Smooth muscle cell (in vitro differentiated cells): ENCODE data around the gene LCNL1. TPM values are rescaled to one million over a fixed set of nuclear protein-coding genes. Genes with fewer than 3 reads are reported as not detected.

ENCODE experiments used
- DNase-seq: peaks from one replicate; lab custom pipeline; 2025; ENCODE audit not compliant: unreplicated experiment; lab: John Stamatoyannopoulos, UW
- H2AFZ ChIP-seq: fragments of 200-600 bp; sonication (generic); 2 replicates; pipeline ENCODE4 v1.6.0; 2016; ENCODE audit warnings: antibody characterized with exemption, low read depth, mild to moderate bottlenecking
- H3F3A ChIP-seq: fragments of 200-600 bp; sonication (generic); 2 replicates; pipeline ENCODE4 v1.6.0; 2017; ENCODE audit warnings: antibody characterized with exemption, low read depth
- H3K27ac ChIP-seq: fragments of 200-600 bp; sonication (generic); 2 replicates; pipeline ENCODE4 v1.5.1; 2016; ENCODE audit warnings: low read depth, mild to moderate bottlenecking
- H3K27me3 ChIP-seq: fragments of 200-600 bp; sonication (generic); 2 replicates; pipeline ENCODE4 v1.6.1; 2016; ENCODE audit warnings: low read depth, mild to moderate bottlenecking
- H3K36me3 ChIP-seq: fragments of 200-600 bp; sonication (generic); 2 replicates; pipeline ENCODE4 v1.5.1; 2016; ENCODE audit warnings: low read depth
- H3K4me1 ChIP-seq: fragments of 200-600 bp; sonication (generic); 2 replicates; pipeline ENCODE4 v1.5.1; 2016; ENCODE audit warnings: low read depth
- H3K4me2 ChIP-seq: fragments of 200-600 bp; sonication (generic); 2 replicates; pipeline ENCODE4 v1.6.0; 2016; ENCODE audit warnings: mild to moderate bottlenecking
- H3K4me3 ChIP-seq: fragments of 200-600 bp; sonication (generic); 2 replicates; pipeline ENCODE4 v1.5.1; 2016; ENCODE audit warnings: mild to moderate bottlenecking
- H3K79me2 ChIP-seq: fragments of 200-600 bp; sonication (generic); 2 replicates; pipeline ENCODE4 v1.6.0; 2016; ENCODE audit warnings: low read depth, mild to moderate bottlenecking
- H3K9ac ChIP-seq: fragments of 200-600 bp; sonication (generic); 2 replicates; pipeline ENCODE4 v1.6.0; 2016; ENCODE audit warnings: low read depth
- H3K9me3 ChIP-seq: fragments of 200-600 bp; sonication (generic); replicated peaks from 2 replicates; pipeline ENCODE4 v1.5.1; 2016; ENCODE audit warnings: low read depth
- H4K20me1 ChIP-seq: fragments of 200-600 bp; sonication (generic); 2 replicates; pipeline ENCODE4 v1.6.0; 2016; ENCODE audit warnings: low read depth
- CTCF ChIP-seq: fragments of 200-600 bp; sonication (generic); IDR thresholded peaks from 2 replicates; pipeline ENCODE4 v1.5.1; 2017; ENCODE audit warnings: borderline replicate concordance, mild to moderate bottlenecking, antibody characterized with exemption; ENCODE audit not compliant: insufficient read depth, poor library complexity, severe bottlenecking
- WGBS: methylation state at CpG from one replicate; pipeline ENCODE4 v1.1.7; 2016; ENCODE audit warnings: low lambda C conversion rate; 5-methylcytosine and 5-hydroxymethylcytosine counted together
- polyA plus RNA-seq: library from polyadenylated mRNA; unstranded; fragments of >200 nt; fragmentation: Nextera tagmentation; extraction: Ambion mirVana; gene quantifications from 2 replicates; pipeline ENCODE4 v1.2.1, GENCODE V29; 2016
- total RNA-seq: library from RNA; depleted of rRNA; stranded (reverse); fragments of >200 nt; gene quantifications from 2 replicates; pipeline ENCODE4 v1.2.3, GENCODE V29; 2014

LCNL1 gene
- total and polyA plus RNA-seq, 2 experiments from 2014 or later = 0.89 to 1.1 TPM

GRCh38 chr9:136977223-136977622 lies 5.6 kb upstream of the LCNL1 start, which contains the start of gene PTGDS:
Gene PTGDS (plus strand): TSS chr9:136977504. CDS start chr9:136977579, 75 bp downstream.
- 52% methylated on average over 10 of the region's 10 CpGs for WGBS
- DNase-seq = peak; percentile 65
- no peak within 1 kb of the TSS for H3K27ac ChIP-seq

GRCh38 chr9:136977649-136978072 lies 5.1 kb upstream of the LCNL1 start:
- 17% methylated on average over 33 of the region's 33 CpGs for whole genome bisulfite sequencing
- H2AFZ ChIP-seq = peak overlapping the region; percentile 89
- H3K9me3 ChIP-seq = no peaks in the 10 kb centered on the region
- H4K20me1 ChIP-seq = peaks cover 9% of the 10 kb centered on the region
- H3F3A ChIP-seq = no peaks in the 10 kb centered on the region
- H3K9ac ChIP-seq = no peak overlapping the region
- no peaks in the 10 kb centered on the region for H3K27me3 ChIP-seq
- H3K79me2 ChIP-seq = no peaks in the 10 kb centered on the region
- H3K27ac ChIP-seq = no peak overlapping the region
- H3K36me3 ChIP-seq = no peaks in the 10 kb centered on the region
- H3K4me1 ChIP-seq = peaks cover 4% of the 10 kb centered on the region
- peak overlapping the region; percentile 48 for H3K4me3 ChIP-seq
- peak overlapping the region; percentile 82 for H3K4me2 ChIP-seq
- no peak for TF ChIP-seq CTCF
- peak; percentile 65 for DNase-seq

More at GRCh38 chr9:136977223-136977622, 5.6 kb upstream of the LCNL1 start, which contains the start of gene PTGDS:
- H4K20me1 ChIP-seq = peaks cover 9% of the 10 kb centered on the region
- TF ChIP-seq CTCF = no peak
- H3K9ac ChIP-seq = no peak within 1 kb of the TSS
- no peaks in the 10 kb centered on the region for H3K36me3 ChIP-seq
- peaks cover 4% of the 10 kb centered on the region for H3K4me1 ChIP-seq
- H3K27me3 ChIP-seq = no peaks in the 10 kb centered on the region
- H2AFZ ChIP-seq = peak within 1 kb of the TSS; percentile 89
- no peaks in the 10 kb centered on the region for H3F3A ChIP-seq
- H3K9me3 ChIP-seq = no peaks in the 10 kb centered on the region
- peak within 1 kb of the TSS; percentile 82 for H3K4me2 ChIP-seq
- no peaks in the 10 kb centered on the region for H3K79me2 ChIP-seq
- H3K4me3 ChIP-seq = peak within 1 kb of the TSS; percentile 48

DNA sequence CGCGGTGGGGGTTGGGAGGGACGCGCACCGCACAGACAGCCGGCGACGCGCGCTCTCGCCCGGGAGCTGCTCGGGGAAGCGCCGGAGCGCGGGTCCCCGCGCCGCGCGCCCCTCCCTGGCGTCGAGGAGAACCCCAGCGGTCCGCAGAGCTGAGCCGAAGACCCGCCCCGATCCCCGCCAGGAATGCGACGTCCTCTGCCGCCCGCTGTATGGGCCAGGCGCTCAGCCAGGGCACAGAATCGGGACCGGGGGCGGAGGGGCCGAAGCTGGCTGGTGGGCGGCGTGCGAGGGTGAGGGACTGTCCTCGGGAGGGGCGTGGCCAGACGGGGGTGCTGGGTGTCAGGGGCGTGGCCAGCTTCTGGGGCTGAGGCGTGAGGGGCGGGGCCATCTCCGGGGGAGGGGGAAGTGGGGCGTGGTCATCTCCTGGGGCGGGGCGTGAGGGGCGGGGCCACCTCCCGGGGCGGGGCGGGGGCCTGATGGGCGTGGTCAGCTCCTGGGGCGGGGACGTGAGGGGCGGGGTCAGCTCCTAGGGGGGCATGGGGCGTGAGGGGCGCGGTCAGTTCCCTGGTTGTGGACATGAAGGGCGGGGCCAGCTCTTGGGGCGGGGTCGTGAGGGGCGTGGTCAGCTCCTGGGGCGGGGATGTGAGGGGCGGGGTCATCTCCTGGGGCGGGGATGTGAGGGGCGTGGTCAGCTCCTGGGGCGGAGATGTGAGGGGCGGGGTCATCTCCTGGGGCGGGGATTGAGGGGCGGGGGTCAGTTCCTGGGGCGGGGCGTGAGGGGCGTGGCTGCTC lies 4.5 kb upstream of the LCNL1 start:
- Histone ChIP-seq H3K9me3 (no peaks in the 10 kb centered on the region), H3K36me3 (no peaks in the 10 kb centered on the region), H3K4me2 (peak overlapping the region; percentile 82), H4K20me1 (peaks cover 9% of the 10 kb centered on the region), H3K79me2 (no peaks in the 10 kb centered on the region), H3K9ac (no peak overlapping the region), H3K4me1 (peaks cover 4% of the 10 kb centered on the region), H3F3A (no peaks in the 10 kb centered on the region), H3K27ac (no peak overlapping the region), H2AFZ (peak overlapping the region; percentile 89), H3K27me3 (no peaks in the 10 kb centered on the region), H3K4me3 (peak overlapping the region; percentile 48)
- under 1% methylated on average over 45 of the region's 78 CpGs for WGBS
- TF ChIP-seq CTCF = no peak
- peak; percentile 86 for DNase-seq
